ENCODE data around the gene CAPZA1. TPM values are rescaled to one million over a fixed set of nuclear protein-coding genes. Genes with fewer than 3 reads are reported as not detected.

The CAPZA1 gene
- total and polyA plus RNA-seq, 4 donors, result 28.6 to 74.8 (median 48.9) TPM

DNA sequence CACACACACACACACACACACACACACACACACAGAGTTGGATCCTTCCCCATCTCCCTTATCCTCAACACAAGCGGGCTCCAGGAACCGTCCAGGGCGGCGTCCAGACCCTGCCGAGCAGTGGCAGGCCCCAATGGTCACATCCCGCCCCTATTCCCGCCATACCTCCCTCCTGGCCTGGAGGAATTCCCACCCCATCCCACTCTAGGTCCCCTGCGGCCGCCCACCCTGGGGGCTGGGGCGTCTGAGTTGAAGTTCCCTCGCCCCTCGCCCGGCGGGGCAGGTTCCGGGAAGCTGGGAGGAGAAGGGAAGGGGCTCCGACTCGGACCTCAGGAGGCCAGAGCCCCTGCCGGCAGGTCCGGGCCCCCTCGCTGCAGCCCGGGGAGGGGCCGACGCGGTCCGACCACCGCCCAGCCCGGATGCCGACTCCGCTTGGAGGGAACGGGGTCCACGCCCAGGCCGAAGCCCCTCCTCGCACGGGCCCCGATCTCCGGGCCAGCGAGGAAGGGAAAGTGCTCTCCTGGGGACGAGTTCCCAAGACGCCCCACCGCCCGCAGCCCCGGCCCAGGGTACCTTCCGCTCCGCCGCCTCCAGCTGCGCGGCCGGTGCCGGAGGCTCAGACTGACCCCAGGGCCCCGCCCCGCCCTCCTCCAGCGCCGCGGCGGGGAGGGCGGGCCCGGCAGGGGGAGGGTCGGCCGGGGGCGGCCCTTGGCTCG lies 87.0 kb downstream of the CAPZA1 start, which contains the start of gene RHOC:
Gene RHOC, minus strand, starts transcription at position 623 of the 716 bp plus-strand sequence. CDS start 3,328 bp downstream, outside the sequence.
- H3K4me1 ChIP-seq (ENCODE audit: control insufficient read depth in 4 of 4, insufficient read depth in 4 of 4, low read length in 3 of 4), result peaks cover 6 to 31% (median 19%) of the 10 kb centered on the region in 4 donors
- 1% methylated on average over 61 of the region's 61 CpGs for WGBS
- H3K27ac ChIP-seq (ENCODE audit: low read depth in 1 of 2, low read length in 2 of 2), result peak within 1 kb of the TSS; percentile 78
- H3K36me3 ChIP-seq (ENCODE audit: control insufficient read depth in 4 of 4, insufficient read depth in 3 of 4, low read depth in 1 of 4, low read length in 3 of 4), result peaks cover 0 to 2% (median 0%) of the 10 kb centered on the region in 4 donors
- H3K9me3 ChIP-seq (ENCODE audit: control insufficient read depth in 4 of 4, low read length in 3 of 4), result no peaks in the 10 kb centered on the region
- DNase-seq (ENCODE audit: low spot score), result peak; percentile 67
- no peaks in the 10 kb centered on the region for H3K27me3 ChIP-seq (ENCODE audit: control insufficient read depth in 4 of 4, insufficient read depth in 4 of 4, low read length in 3 of 4)
- TF ChIP-seq FOXA1 (IDR thresholded peaks at IDR 0.05) (no peak), JUND (IDR thresholded peaks at IDR 0.05) (no peak), TAF1 (conservative IDR thresholded peaks at IDR 0.05) (no peak), RAD21 (IDR thresholded peaks at IDR 0.05) (no peak), HNF4A (conservative IDR thresholded peaks at IDR 0.05) (no peak)
- TF ChIP-seq, protein P1, sequence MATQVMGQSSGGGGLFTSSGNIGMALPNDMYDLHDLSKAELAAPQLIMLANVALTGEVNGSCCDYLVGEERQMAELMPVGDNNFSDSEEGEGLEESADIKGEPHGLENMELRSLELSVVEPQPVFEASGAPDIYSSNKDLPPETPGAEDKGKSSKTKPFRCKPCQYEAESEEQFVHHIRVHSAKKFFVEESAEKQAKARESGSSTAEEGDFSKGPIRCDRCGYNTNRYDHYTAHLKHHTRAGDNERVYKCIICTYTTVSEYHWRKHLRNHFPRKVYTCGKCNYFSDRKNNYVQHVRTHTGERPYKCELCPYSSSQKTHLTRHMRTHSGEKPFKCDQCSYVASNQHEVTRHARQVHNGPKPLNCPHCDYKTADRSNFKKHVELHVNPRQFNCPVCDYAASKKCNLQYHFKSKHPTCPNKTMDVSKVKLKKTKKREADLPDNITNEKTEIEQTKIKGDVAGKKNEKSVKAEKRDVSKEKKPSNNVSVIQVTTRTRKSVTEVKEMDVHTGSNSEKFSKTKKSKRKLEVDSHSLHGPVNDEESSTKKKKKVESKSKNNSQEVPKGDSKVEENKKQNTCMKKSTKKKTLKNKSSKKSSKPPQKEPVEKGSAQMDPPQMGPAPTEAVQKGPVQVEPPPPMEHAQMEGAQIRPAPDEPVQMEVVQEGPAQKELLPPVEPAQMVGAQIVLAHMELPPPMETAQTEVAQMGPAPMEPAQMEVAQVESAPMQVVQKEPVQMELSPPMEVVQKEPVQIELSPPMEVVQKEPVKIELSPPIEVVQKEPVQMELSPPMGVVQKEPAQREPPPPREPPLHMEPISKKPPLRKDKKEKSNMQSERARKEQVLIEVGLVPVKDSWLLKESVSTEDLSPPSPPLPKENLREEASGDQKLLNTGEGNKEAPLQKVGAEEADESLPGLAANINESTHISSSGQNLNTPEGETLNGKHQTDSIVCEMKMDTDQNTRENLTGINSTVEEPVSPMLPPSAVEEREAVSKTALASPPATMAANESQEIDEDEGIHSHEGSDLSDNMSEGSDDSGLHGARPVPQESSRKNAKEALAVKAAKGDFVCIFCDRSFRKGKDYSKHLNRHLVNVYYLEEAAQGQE (IDR thresholded peaks at IDR 0.05), result no peak
- TF ChIP-seq, protein P2, sequence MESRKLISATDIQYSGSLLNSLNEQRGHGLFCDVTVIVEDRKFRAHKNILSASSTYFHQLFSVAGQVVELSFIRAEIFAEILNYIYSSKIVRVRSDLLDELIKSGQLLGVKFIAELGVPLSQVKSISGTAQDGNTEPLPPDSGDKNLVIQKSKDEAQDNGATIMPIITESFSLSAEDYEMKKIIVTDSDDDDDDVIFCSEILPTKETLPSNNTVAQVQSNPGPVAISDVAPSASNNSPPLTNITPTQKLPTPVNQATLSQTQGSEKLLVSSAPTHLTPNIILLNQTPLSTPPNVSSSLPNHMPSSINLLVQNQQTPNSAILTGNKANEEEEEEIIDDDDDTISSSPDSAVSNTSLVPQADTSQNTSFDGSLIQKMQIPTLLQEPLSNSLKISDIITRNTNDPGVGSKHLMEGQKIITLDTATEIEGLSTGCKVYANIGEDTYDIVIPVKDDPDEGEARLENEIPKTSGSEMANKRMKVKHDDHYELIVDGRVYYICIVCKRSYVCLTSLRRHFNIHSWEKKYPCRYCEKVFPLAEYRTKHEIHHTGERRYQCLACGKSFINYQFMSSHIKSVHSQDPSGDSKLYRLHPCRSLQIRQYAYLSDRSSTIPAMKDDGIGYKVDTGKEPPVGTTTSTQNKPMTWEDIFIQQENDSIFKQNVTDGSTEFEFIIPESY (IDR thresholded peaks at IDR 0.05), result no peak
- TF ChIP-seq, protein P3, sequence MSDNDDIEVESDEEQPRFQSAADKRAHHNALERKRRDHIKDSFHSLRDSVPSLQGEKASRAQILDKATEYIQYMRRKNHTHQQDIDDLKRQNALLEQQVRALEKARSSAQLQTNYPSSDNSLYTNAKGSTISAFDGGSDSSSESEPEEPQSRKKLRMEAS (IDR thresholded peaks at IDR 0.05), result no peak
- TF ChIP-seq, protein P4, sequence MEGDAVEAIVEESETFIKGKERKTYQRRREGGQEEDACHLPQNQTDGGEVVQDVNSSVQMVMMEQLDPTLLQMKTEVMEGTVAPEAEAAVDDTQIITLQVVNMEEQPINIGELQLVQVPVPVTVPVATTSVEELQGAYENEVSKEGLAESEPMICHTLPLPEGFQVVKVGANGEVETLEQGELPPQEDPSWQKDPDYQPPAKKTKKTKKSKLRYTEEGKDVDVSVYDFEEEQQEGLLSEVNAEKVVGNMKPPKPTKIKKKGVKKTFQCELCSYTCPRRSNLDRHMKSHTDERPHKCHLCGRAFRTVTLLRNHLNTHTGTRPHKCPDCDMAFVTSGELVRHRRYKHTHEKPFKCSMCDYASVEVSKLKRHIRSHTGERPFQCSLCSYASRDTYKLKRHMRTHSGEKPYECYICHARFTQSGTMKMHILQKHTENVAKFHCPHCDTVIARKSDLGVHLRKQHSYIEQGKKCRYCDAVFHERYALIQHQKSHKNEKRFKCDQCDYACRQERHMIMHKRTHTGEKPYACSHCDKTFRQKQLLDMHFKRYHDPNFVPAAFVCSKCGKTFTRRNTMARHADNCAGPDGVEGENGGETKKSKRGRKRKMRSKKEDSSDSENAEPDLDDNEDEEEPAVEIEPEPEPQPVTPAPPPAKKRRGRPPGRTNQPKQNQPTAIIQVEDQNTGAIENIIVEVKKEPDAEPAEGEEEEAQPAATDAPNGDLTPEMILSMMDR (IDR thresholded peaks at IDR 0.05; ENCODE audit: low read depth, low read length, missing input control), result no peak
- H3K9ac ChIP-seq (ENCODE audit: low read depth in 1 of 2, low read length in 2 of 2), result peak within 1 kb of the TSS; percentile 56 to 59
- H3K4me3 ChIP-seq (ENCODE audit: low read depth in 1 of 3, low read length in 3 of 3), result peak within 1 kb of the TSS; percentile 63 to 83 (median 69)

DNA sequence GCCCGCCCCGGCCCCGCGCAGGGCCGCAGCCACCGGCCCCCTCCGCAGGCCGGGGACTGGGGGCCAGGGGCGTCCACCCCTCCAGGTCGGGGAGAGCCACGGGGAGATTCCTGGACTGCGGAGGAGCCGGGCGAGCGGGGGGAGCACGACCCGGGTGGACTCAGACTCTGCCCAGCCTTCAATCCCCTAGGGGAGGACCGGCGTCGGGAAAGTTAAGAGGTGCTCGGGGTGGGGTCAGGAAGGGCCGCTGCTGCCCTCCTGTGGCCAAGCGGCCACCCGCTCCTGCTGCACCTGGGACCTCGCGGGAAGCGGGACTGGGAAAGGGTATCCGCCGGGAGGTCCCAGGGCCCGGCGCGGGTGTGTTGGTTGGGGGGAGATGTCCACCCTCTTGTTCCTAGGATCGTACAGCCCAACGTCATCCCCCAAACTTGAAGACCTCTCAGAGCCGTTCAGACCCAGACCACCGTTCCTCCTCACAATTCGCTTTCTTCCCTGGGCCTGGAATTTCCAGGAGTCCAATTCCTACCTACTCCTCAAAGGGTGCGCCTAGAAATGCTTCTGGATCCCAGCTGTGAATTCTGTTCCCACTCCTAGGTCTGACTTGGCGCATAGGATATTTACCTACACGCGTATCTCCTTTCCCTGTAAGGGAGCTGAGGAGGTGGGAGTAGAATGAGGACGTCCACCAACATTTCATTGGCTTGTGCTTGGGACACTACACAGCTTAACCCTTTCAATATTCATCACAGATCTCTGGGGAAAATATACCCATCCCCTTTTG lies 87.8 kb downstream of the CAPZA1 start:
- H3K36me3 ChIP-seq (ENCODE audit: control insufficient read depth in 4 of 4, insufficient read depth in 3 of 4, low read depth in 1 of 4, low read length in 3 of 4), result peaks cover 0 to under 1% (median 0%) of the 10 kb centered on the region in 4 donors
- peak overlapping the region; percentile 59 to 83 (median 60) for H3K4me3 ChIP-seq (ENCODE audit: low read depth in 1 of 3, low read length in 3 of 3)
- peak; percentile 82 for DNase-seq (ENCODE audit: low spot score)
- peak overlapping the region; percentile 78 for H3K27ac ChIP-seq (ENCODE audit: low read depth in 1 of 2, low read length in 2 of 2)
- no peaks in the 10 kb centered on the region for H3K9me3 ChIP-seq (ENCODE audit: control insufficient read depth in 4 of 4, low read length in 3 of 4)
- peaks cover 6 to 27% (median 18%) of the 10 kb centered on the region in 4 donors for H3K4me1 ChIP-seq (ENCODE audit: control insufficient read depth in 4 of 4, insufficient read depth in 4 of 4, low read length in 3 of 4)
- 9% methylated on average over 42 of the region's 42 CpGs for WGBS
- H3K9ac ChIP-seq (ENCODE audit: low read depth in 1 of 2, low read length in 2 of 2), result peak overlapping the region in 1 of 2 donors; percentile 7
- no peaks in the 10 kb centered on the region for H3K27me3 ChIP-seq (ENCODE audit: control insufficient read depth in 4 of 4, insufficient read depth in 4 of 4, low read length in 3 of 4)
- TF ChIP-seq HNF4G (IDR thresholded peaks at IDR 0.05) (no peak), HNF4A (conservative IDR thresholded peaks at IDR 0.05) (peak in 1 of 2 donors; percentile 34), FOXA2 (IDR thresholded peaks at IDR 0.05) (no peak), YY1 (IDR thresholded peaks at IDR 0.05) (no peak)
- TF ChIP-seq, protein P1 (IDR thresholded peaks at IDR 0.05), result no peak
- TF ChIP-seq, protein P3 (IDR thresholded peaks at IDR 0.05), result no peak
- TF ChIP-seq, protein P5, sequence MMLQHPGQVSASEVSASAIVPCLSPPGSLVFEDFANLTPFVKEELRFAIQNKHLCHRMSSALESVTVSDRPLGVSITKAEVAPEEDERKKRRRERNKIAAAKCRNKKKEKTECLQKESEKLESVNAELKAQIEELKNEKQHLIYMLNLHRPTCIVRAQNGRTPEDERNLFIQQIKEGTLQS (IDR thresholded peaks at IDR 0.05), result no peak
- TF ChIP-seq, protein P4 (IDR thresholded peaks at IDR 0.05; ENCODE audit: low read depth, low read length, missing input control), result peak; percentile 86
